GM12878 (cell line): ENCODE measurements around the gene ZNF474. TPM values are rescaled to one million over a fixed set of nuclear protein-coding genes. Genes with fewer than 3 reads are reported as not detected.

ENCODE experiments used
- ATAC-seq: fragments of 200-7000 bp; cut with Tn5 transposase; 3 replicates; pipeline ENCODE4 v1.9.1; 2020; ENCODE audit warnings: mild to moderate bottlenecking, moderate library complexity
- BruUV-seq: library from RNA; stranded (reverse); fragments of 400-500 nt; replicated peaks from 2 replicates; lab custom pipeline; 2021; lab: Mats Ljungman, UMichigan
- CTCF ChIA-PET: fragments of 300-600 bp; sonication (Branson Sonifier 250); formaldehyde crosslinking; extraction: SDS; loops from one replicate; lab custom pipeline; 2021; ENCODE audit warnings: inconsistent platforms; lab: Yijun Ruan, JAX
- POLR2A ChIA-PET: fragments of 350-600 bp; formaldehyde crosslinking; extraction: SDS; loops from one replicate; lab custom pipeline; 2021; ENCODE audit warnings: inconsistent platforms; lab: Charles Lee
- RAD21 ChIA-PET: fragments of 300-600 bp; sonication (Branson Sonifier 250); formaldehyde crosslinking; loops from one replicate; lab custom pipeline; 2023; ENCODE audit warnings: antibody characterized with exemption; ENCODE audit not compliant: unreplicated experiment; lab: Charles Lee
- SMC1A ChIA-PET: fragments of 300-600 bp; sonication (Branson Sonifier 250); formaldehyde crosslinking; loops from one replicate; lab custom pipeline; 2023; ENCODE audit not compliant: unreplicated experiment, uncharacterized antibody; lab: Charles Lee
- DNase-seq: peaks from one replicate; pipeline ENCODE4 v3.0.0-alpha.2; 2011; ENCODE audit warnings: low read depth, low spot score
- FAIRE-seq: peaks from 3 replicates; lab custom pipeline; 2011; peaks lifted over from hg19 to GRCh38; lab: Jason Lieb, UNC
- H2AFZ ChIP-seq: 2 replicates; pipeline ENCODE4 v1.6.0; 2011; ENCODE audit warnings: low read depth, low read length, control low read depth; ENCODE audit not compliant: control insufficient read depth
- H3K27ac ChIP-seq: 2 replicates; pipeline ENCODE4 v1.5.1; 2011; ENCODE audit warnings: control low read depth; ENCODE audit not compliant: control insufficient read depth, insufficient read depth
- H3K27me3 ChIP-seq, 2 experiments: replicated peaks in 1 of 2; 2 replicates each; pipeline versions ENCODE4 v1.6.0 to v1.6.1; 2011; ENCODE audit warnings: low read length in 1 of 2; ENCODE audit not compliant: control insufficient read depth in 2 of 2, insufficient read depth in 2 of 2
- H3K36me3 ChIP-seq, 2 experiments: 2 replicates each; pipeline ENCODE4 v1.5.1; 2011; ENCODE audit warnings: low read length in 1 of 2; ENCODE audit not compliant: control insufficient read depth in 2 of 2, insufficient read depth in 2 of 2
- H3K4me1 ChIP-seq: 2 replicates; pipeline ENCODE4 v1.6.1; 2011; ENCODE audit warnings: mild to moderate bottlenecking, low read length, moderate library complexity, mixed read lengths; ENCODE audit not compliant: control insufficient read depth, insufficient read depth
- H3K4me2 ChIP-seq: 2 replicates; pipeline ENCODE4 v1.6.0; 2011; ENCODE audit warnings: control low read depth; ENCODE audit not compliant: control insufficient read depth, insufficient read depth
- H3K4me3 ChIP-seq: fragments of 200-600 bp; sonication (generic); 2 replicates; pipeline ENCODE4 v1.5.1; 2016
- H3K79me2 ChIP-seq: 2 replicates; pipeline ENCODE4 v1.6.0; 2011; ENCODE audit warnings: low read length; ENCODE audit not compliant: control insufficient read depth, insufficient read depth
- H3K9ac ChIP-seq: 2 replicates; pipeline ENCODE4 v1.8.0; 2011; ENCODE audit warnings: low read length, control low read depth, mixed read lengths; ENCODE audit not compliant: control insufficient read depth, insufficient read depth
- H3K9me3 ChIP-seq: replicated peaks from 3 replicates; pipeline ENCODE4 v1.5.1; 2011; ENCODE audit warnings: mild to moderate bottlenecking, low read length; ENCODE audit not compliant: control insufficient read depth, insufficient read depth
- H4K20me1 ChIP-seq: 2 replicates; pipeline ENCODE4 v1.6.0; 2011; ENCODE audit not compliant: control insufficient read depth, insufficient read depth
- ATF7 ChIP-seq: fragments of 450-650 bp; IDR thresholded peaks from 2 replicates; pipeline ENCODE4 v1.6.1; 2016; ENCODE audit warnings: low read depth, mild to moderate bottlenecking
- CBX3 ChIP-seq: fragments of 200-600 bp; sonication (generic); IDR thresholded peaks from 2 replicates; pipeline ENCODE4 v1.6.1; 2016; ENCODE audit warnings: low read depth, borderline replicate concordance
- MXI1 ChIP-seq: fragments of 150-350 bp; IDR thresholded peaks from 2 replicates; pipeline ENCODE4 v1.6.1; 2011; ENCODE audit warnings: low read depth, mild to moderate bottlenecking, inconsistent platforms, low read length, improper control_type of control experiment
- PAX5 ChIP-seq: IDR thresholded peaks from 2 replicates; pipeline ENCODE4 v1.6.1; 2011; ENCODE audit warnings: low read depth, low read length, borderline replicate concordance
- SRF ChIP-seq, 2 experiments: IDR thresholded peaks; 2 replicates each; pipeline ENCODE4 v1.6.1; 2011; ENCODE audit warnings: low read depth in 2 of 2, low read length in 2 of 2, mild to moderate bottlenecking in 1 of 2, moderate library complexity in 1 of 2
- TAF1 ChIP-seq: IDR thresholded peaks from 2 replicates; pipeline ENCODE4 v1.6.1; 2011; ENCODE audit warnings: mild to moderate bottlenecking, low read depth, low read length, borderline replicate concordance
- WRNIP1 ChIP-seq: IDR thresholded peaks from 2 replicates; pipeline ENCODE4 v1.6.1; 2011; ENCODE audit warnings: low read depth, low read length, improper control_type of control experiment, borderline replicate concordance
- WGBS: methylation state at CpG from one replicate; pipeline ENCODE4 v1.1.6; 2016; ENCODE audit warnings: low lambda C conversion rate; ENCODE audit not compliant: insufficient replicate concordance, insufficient coverage; ENCODE audit errors: missing lambda C conversion rate; 5-methylcytosine and 5-hydroxymethylcytosine counted together
- in situ Hi-C: fragments of 300-500 bp; cut with MboI; formaldehyde crosslinking; loops from 9 replicates; pipeline ENCODE4 v1.14.3; 2018; ENCODE audit warnings: mixed read lengths
- intact Hi-C: fragments of 100-400 bp; cut with micrococcal nuclease; formaldehyde crosslinking; loops from one replicate; pipeline ENCODE4 v1.14.2; 2022; ENCODE audit not compliant: unreplicated experiment
- polyA plus RNA-seq, 11 experiments: library from polyadenylated mRNA; depleted of rRNA in 4 of 11; unstranded in 6 of 11; stranded (reverse) in 5 of 11; fragments of >200 nt; fragmentation: Nextera tagmentation in 4 of 11; fragmentation: Illumina TruSeq in 1 of 11; extraction: Ambion mirVana in 4 of 11; extraction: Trizol in 1 of 11; gene quantifications; 1 replicate in 1 of 11; 2 replicates in 10 of 11; pipeline versions ENCODE4 v1.2.1 to v1.2.3, GENCODE V29; 2011 to 2016; ENCODE audit warnings: inconsistent platforms in 2 of 11, missing spikeins in 2 of 11, low read depth in 1 of 11
- total RNA-seq, 4 experiments: library from RNA; depleted of rRNA in 3 of 4; stranded (reverse); fragments of >200 nt in 3 of 4; fragmentation: Illumina TruSeq in 1 of 4; extraction: Trizol in 1 of 4; gene quantifications; 2 replicates each; pipeline versions ENCODE4 v1.2.1 to v1.2.3, GENCODE V29; 2013 to 2021
- TF ChIP-seq, protein P1 (sequence below): IDR thresholded peaks from 2 replicates; pipeline ENCODE4 v1.6.1; 2011; ENCODE audit warnings: borderline replicate concordance, low read depth, mild to moderate bottlenecking, moderate library complexity, low read length; ENCODE audit not compliant: insufficient read depth, poor library complexity, severe bottlenecking
- TF ChIP-seq, protein P2 (sequence below): fragments of 450-650 bp; IDR thresholded peaks from 2 replicates; pipeline ENCODE4 v1.6.1; 2017; ENCODE audit warnings: mild to moderate bottlenecking, moderate library complexity
- TF ChIP-seq, protein P3 (sequence below): fragments of 150-350 bp; IDR thresholded peaks from 2 replicates; pipeline ENCODE4 v1.6.1; 2014; ENCODE audit warnings: mild to moderate bottlenecking, low read depth, low read length

The ZNF474 gene
- total and polyA plus RNA-seq, 10 of the 15 experiments (the other 5 are each of a cell fraction or from before 2014, with no cell fraction given), result 0.06 to 0.97 (median 0.13) TPM; not detected in 3

DNA sequence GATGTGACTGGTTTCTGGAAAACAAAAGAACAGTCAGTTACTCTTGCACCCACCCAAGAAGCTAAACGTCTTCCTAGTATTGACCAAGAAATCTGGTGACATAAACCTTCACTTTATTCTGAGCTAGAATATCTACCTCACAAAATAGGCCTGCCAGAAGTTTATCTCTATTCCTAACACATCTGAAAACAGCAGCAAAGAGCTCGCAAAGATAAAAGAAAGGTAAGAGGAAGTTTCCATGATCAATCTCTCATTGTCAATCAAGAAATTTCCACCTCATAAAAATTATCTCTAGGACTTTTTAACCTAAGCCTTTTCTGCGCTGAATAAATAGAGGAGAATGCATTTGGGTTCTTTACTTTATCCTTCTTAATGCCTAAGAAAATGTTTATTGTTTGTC, 17.3 kb upstream of the ZNF474 start:
- SMC1A ChIA-PET, result no interaction called here
- WGBS, result 23% methylated on average over 3 of the region's 3 CpGs
- FAIRE-seq (no peak), ATAC-seq (no peak), DNase-seq (no peak)
- BruUV-seq, result no TSS peak
- Histone ChIP-seq H3K9ac (no peak overlapping the region), H2AFZ (no peak overlapping the region), H3K9me3 (no peaks in the 10 kb centered on the region), H3K36me3 (no peaks in the 10 kb centered on the region), H4K20me1 (no peaks in the 10 kb centered on the region), H3K27me3 (no peaks in the 10 kb centered on the region), H3K4me3 (no peak overlapping the region), H3K4me2 (no peak overlapping the region), H3K27ac (no peak overlapping the region), H3K79me2 (no peaks in the 10 kb centered on the region), H3K4me1 (no peaks in the 10 kb centered on the region)
- CTCF ChIA-PET, result interaction anchor here (3.0 kb wide), 1 partner anchor 10 kb away, joined by 14 read pairs; no protein-coding TSS in a partner anchor
- RAD21 ChIA-PET, result no interaction called here
- POLR2A ChIA-PET, result no interaction called here
- intact Hi-C loops (no loop called here), in situ Hi-C loops (no loop called here)
- TF ChIP-seq TAF1, result no peak
- no peak for TF ChIP-seq SRF (IDR thresholded peaks at IDR 0.05; ENCODE audit: low read depth in 2 of 2, low read length in 2 of 2)
- no peak for TF ChIP-seq PAX5
- no peak for TF ChIP-seq WRNIP1
- TF ChIP-seq, protein P1, sequence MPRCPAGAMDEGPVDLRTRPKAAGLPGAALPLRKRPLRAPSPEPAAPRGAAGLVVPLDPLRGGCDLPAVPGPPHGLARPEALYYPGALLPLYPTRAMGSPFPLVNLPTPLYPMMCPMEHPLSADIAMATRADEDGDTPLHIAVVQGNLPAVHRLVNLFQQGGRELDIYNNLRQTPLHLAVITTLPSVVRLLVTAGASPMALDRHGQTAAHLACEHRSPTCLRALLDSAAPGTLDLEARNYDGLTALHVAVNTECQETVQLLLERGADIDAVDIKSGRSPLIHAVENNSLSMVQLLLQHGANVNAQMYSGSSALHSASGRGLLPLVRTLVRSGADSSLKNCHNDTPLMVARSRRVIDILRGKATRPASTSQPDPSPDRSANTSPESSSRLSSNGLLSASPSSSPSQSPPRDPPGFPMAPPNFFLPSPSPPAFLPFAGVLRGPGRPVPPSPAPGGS, result no peak
- TF ChIP-seq, protein P2, sequence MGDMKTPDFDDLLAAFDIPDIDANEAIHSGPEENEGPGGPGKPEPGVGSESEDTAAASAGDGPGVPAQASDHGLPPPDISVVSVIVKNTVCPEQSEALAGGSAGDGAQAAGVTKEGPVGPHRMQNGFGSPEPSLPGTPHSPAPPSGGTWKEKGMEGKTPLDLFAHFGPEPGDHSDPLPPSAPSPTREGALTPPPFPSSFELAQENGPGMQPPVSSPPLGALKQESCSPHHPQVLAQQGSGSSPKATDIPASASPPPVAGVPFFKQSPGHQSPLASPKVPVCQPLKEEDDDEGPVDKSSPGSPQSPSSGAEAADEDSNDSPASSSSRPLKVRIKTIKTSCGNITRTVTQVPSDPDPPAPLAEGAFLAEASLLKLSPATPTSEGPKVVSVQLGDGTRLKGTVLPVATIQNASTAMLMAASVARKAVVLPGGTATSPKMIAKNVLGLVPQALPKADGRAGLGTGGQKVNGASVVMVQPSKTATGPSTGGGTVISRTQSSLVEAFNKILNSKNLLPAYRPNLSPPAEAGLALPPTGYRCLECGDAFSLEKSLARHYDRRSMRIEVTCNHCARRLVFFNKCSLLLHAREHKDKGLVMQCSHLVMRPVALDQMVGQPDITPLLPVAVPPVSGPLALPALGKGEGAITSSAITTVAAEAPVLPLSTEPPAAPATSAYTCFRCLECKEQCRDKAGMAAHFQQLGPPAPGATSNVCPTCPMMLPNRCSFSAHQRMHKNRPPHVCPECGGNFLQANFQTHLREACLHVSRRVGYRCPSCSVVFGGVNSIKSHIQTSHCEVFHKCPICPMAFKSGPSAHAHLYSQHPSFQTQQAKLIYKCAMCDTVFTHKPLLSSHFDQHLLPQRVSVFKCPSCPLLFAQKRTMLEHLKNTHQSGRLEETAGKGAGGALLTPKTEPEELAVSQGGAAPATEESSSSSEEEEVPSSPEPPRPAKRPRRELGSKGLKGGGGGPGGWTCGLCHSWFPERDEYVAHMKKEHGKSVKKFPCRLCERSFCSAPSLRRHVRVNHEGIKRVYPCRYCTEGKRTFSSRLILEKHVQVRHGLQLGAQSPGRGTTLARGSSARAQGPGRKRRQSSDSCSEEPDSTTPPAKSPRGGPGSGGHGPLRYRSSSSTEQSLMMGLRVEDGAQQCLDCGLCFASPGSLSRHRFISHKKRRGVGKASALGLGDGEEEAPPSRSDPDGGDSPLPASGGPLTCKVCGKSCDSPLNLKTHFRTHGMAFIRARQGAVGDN, result no peak
- TF ChIP-seq ATF7, result no peak
- no peak for TF ChIP-seq CBX3
- TF ChIP-seq MXI1, result no peak
- TF ChIP-seq, protein P3, sequence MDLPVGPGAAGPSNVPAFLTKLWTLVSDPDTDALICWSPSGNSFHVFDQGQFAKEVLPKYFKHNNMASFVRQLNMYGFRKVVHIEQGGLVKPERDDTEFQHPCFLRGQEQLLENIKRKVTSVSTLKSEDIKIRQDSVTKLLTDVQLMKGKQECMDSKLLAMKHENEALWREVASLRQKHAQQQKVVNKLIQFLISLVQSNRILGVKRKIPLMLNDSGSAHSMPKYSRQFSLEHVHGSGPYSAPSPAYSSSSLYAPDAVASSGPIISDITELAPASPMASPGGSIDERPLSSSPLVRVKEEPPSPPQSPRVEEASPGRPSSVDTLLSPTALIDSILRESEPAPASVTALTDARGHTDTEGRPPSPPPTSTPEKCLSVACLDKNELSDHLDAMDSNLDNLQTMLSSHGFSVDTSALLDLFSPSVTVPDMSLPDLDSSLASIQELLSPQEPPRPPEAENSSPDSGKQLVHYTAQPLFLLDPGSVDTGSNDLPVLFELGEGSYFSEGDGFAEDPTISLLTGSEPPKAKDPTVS, result no peak
